ENCODE measurements around the gene MCTP1.

MCTP1 gene

GRCh38 chr5:95284572-95285408, at the start of gene MCTP1:
Gene MCTP1, minus strand, starts transcription at chr5:95285094.
- no peak for DNase-seq (ENCODE audit: low read depth in 2 of 2, low spot score in 1 of 2)

- DNase-seq (ENCODE audit: low read depth in 2 of 2, low spot score in 1 of 2) = no peak
These were observed 47.3 kb upstream of the MCTP1 start for GRCh38 chr5:95332158-95332557.

DNA sequence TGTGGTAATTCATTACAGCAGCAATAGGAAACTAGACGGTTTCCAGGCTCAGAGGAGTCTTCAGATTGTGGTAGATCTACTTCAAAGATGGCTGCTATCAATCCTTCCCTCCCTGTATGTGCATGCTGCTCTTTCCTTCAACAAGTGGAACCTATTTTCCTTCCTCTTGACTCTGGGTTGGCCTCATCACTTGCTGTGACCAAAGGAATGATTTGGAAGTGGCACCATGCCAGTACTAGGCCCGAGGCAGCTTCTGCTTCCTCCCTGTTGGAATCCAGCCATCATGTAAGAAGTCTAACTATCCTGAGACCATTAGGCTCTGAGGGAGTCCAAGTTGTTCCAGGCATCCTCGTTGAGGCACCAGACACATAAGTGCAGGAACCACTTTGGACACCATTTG, 46.5 kb upstream of the MCTP1 start:
- no peak for DNase-seq (ENCODE audit: low read depth in 2 of 2, low spot score in 1 of 2)

- DNase-seq (ENCODE audit: low read depth in 2 of 2, low spot score in 1 of 2) = no peak
These were observed 42.3 kb upstream of the MCTP1 start for GRCh38 chr5:95327211-95327610.

DNA sequence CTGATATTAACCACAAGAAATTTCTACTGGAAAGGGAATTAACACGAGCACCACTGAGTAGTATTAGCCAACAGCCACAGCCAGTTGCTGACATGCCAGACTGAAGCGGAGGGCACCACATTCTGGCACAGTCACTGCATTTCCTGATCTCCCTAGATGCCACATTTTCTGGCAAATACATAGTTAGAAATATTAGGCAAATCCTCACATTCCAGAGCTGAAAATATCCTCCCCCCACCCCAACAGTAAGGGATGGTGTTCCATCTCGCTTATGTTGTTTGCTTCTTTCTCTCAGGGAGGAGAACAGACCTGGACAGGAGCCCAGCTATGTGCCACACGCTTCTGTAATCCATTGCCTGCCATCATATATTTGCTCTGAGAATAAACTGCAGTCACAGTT, 32.8 kb upstream of the MCTP1 start:
- DNase-seq (ENCODE audit: low read depth in 2 of 2, low spot score in 1 of 2) = no peak

DNA sequence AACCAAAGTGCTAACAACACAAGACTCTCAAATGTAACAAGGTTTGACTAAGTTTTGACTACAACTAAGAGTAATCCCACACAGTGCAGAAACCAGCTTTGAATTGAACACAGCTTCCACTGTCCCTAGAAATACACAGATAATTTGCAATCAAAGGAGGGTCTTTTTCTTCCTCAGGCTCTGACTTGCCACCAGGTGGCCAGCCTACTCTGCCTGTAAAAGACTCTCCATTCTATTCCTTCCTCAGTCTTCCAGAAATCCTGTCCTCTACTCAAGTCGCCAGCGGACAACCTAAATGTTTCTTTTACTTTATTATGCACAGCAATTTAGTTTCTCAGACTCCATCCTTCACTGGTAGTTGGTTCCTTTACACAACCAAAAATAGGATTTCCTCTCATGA, 32.2 kb upstream of the MCTP1 start:
- DNase-seq (ENCODE audit: low read depth in 2 of 2, low spot score in 1 of 2) = no peak

DNA sequence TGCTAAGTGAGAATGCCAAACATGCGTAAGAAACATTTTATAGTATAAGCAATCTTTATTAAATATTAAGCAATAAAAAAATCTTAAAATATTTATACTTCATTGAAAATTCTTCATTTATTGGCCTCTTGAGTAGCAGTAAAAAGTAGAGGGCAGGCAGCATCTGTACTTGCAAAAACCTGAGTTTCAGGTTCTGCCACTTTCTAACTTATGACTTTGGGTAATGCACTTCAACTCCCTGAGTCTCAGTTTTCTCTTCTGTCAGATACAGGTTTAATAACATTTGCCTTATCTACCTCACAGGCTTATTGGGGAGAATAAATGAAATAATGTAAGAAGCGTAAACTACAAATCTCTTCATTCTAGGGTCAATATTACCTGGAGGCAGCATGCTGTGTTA, 19.8 kb upstream of the MCTP1 start:
- DNase-seq (ENCODE audit: low read depth in 2 of 2, low spot score in 1 of 2) = no peak

DNA sequence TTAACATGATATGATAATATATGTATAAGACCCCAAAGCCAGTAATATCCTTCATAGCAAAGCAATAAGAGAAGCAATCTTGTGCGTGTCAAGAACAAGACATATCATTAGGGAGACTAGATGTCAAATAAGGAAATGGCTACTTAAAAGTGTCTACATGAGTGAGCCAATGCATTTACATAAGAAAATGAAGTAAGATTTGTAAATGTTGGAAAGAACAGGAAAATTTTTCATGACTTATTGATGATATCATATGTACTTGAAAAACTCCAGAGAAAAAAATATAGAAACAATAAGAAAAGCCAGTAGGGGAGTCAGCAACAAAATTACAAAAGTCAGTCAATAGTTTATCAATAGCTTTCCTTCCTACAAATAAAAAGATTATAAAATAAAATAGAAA, 13.8 kb upstream of the MCTP1 start:
- DNase-seq (ENCODE audit: low read depth in 2 of 2, low spot score in 1 of 2) = no peak

GRCh38 chr5:95296291-95296690, 11.4 kb upstream of the MCTP1 start:
- DNase-seq (ENCODE audit: low read depth in 2 of 2, low spot score in 1 of 2) = no peak

- DNase-seq (ENCODE audit: low read depth in 2 of 2, low spot score in 1 of 2) = no peak
These were observed 488 bp upstream of the MCTP1 start for GRCh38 chr5:95285409-95285755.

GRCh38 chr5:95283761-95284571, 928 bp downstream of the MCTP1 start:
- DNase-seq (ENCODE audit: low read depth in 2 of 2, low spot score in 1 of 2) = no peak

DNA sequence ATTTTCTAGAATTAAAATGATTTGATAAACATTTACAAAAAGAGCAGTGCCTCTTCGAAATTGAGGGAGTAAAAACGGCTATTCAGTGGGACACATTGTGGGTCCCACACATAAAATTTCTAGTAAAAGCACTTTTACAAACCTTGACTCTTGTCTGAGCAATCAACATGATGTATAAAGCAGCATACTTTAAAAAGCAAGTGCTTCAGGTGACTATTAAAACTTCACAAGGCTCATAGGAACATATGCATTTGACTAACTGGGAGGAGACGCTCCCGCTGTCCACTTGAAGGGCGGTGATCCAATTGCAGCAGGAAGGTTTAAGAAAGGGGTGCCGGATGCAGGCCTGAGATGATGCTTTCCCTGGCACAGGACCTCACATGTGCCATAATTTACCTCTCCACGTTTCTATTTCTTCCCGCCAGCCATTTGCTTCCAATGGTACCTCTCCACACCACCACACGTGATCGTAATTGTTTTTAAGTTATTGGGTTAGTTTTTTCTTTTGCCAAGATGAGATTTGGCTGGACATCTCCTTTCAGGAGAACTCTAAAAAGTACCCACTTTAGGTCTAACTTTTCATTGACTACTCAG, 1.8 kb downstream of the MCTP1 start:
- DNase-seq (ENCODE audit: low read depth in 2 of 2, low spot score in 1 of 2) = no peak

DNA sequence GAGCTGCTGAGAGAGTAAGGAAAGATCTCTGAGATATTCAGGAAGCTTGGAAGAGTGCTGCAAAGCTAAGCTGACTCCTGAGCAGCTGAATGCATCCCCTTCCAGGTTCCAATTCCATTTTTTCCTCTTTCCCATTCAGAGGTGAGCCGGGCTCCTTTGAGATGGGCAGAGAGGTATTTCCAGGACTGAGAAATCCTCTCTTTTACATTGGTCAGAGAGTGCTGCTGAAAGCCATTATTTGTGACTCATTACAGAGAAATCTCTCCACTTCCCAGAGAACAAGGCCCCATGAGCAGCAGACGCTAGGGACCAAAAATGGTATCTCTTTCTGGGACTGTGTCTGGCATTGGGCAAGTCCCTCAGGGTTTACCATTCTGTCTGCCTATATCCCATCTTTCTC, 3.7 kb downstream of the MCTP1 start:
- DNase-seq (ENCODE audit: low read depth in 2 of 2, low spot score in 1 of 2) = no peak

GRCh38 chr5:95280401-95281095, 4.3 kb downstream of the MCTP1 start:
- DNase-seq (ENCODE audit: low read depth in 2 of 2, low spot score in 1 of 2) = no peak

GRCh38 chr5:95274011-95274410, 10.9 kb downstream of the MCTP1 start:
- DNase-seq (ENCODE audit: low read depth in 2 of 2, low spot score in 1 of 2) = no peak

DNA sequence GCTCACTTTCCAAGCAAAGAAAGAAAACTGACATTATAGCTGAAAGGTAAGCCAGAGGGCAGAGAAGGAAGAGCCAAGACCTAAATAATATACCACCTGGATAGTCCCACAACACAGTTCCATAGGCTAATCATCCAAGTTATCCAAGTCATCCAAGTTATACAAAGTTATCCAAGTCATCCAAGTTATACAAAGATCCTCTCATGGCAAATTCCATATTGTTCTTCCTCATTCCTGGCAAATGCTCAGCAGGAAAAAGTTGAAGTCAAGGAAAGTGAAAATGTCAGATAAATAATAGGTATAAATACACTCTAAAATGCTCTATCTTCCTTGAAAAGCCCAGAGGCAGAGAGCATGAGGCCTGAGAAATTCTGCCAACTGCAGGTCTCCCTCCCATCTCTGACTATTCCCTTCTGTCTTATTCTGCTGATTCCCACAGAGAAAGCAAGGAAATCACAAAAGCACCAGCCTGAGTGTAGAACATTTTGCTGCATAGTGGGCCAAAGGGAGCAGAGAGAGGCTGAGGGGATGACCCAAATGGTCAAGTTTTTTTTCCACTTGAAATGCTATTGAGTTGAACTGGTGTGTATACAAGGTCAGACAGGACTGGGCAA, 12.5 kb downstream of the MCTP1 start:
- no peak for DNase-seq (ENCODE audit: low read depth in 2 of 2, low spot score in 1 of 2)

DNA sequence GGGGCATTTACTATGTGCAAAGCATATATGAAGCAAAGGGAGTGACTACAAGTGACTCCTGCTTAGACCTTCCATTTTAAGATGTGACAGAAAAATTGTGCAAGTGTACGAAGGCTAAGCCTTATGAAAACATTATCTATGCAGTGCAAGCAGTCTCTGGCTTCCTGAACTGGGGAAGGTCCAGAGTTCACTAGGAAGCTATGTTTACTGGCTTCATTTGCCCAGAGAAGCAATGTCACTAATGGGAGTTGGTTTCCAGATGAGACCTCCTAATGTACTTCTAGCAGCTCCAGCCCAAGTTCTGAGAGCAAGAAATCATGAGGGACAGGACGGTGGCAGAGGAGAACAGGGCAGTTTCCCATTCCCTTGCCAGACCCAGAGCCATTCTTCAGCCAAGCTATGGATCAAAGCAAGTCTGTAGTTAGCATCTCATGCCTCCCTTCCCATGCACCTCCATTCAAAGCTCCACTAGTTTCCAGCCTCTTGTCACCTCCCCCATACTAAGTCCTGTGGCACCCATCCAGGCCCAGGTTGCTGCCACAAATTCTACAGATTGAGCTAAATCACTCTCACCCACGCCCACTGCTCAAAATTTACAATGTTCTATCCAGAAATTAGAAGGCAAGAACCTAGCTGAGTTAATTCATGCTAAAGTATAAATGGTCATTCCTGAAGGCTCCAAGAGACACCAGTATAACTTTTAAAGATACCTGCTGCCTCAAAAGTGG, 21.8 kb downstream of the MCTP1 start:
- DNase-seq (ENCODE audit: low read depth in 2 of 2, low spot score in 1 of 2) = no peak

DNA sequence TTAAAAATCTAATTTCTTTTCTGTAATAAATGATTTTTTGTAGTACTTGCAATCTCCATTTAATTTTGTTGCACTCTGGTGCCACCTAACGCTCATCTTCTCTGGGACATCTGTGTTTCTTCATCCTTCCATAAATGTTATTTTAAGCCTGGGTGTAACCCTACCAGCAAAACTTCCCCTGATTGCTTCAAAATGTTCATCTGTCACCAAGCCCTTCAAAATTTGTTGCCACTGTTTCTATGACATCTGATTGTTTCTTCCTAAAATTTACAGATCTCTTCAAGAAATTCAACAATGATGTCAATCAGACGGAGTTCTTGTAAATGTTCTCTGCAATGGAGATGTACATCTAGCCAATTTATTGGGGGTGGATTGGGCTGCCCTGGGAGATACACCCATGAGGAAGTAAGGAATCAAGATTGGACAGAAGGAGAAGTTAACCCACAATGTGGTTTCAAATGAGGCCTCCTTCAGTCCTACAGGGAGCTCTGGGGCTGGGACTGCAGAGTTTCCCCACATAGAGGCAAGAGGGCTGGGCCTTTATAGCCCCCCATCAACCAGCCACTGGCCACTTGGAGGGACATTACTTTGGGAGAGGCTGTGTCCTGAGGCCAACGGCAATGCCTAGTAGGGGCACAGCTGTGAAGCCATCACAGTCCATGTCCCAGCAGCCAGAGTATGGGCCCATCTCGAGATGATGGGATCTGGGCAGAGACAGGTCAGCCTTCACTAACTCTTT, 23.3 kb downstream of the MCTP1 start:
- no peak for DNase-seq (ENCODE audit: low read depth in 2 of 2, low spot score in 1 of 2)

DNA sequence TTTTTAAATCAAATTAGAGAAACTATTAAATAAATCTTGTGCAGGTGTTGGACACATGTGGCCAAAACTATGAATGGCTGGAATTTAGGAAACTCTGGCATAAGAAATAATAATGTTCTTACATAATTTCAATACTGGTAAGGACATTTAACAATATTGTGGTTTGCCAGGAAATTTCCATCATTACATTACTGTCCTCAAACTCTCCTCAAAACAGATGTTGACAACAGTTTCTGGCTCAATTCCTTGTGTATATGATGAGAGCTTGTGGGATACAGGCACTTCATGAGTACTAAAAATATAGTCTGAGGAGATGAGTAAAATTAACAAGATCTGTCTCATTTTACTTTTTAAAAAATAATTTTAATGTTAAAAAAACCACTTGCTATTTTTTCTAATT, 27.9 kb downstream of the MCTP1 start:
- no peak for DNase-seq (ENCODE audit: low read depth in 2 of 2, low spot score in 1 of 2)

GRCh38 chr5:95256446-95256845, 28.4 kb downstream of the MCTP1 start:
- DNase-seq (ENCODE audit: low read depth in 2 of 2, low spot score in 1 of 2) = no peak
